H1 (cell line): Measurements from ENCODE around the gene BCL11A. TPM values are rescaled to one million over a fixed set of nuclear protein-coding genes. Genes with fewer than 3 reads are reported as not detected.
A peak's percentile ranks its signal among the peaks of the same experiment; 100 is the strongest.

Experiments used
- CTCF ChIA-PET: fragments of 300-600 bp; sonication (Branson Sonifier 250); formaldehyde crosslinking; loops from one replicate; lab custom pipeline; 2021; ENCODE audit not compliant: partially characterized antibody; lab: Charles Lee
- POLR2A ChIA-PET: fragments of 300-600 bp; sonication (Branson Sonifier 250); formaldehyde crosslinking; loops from one replicate; lab custom pipeline; 2021; ENCODE audit warnings: inconsistent platforms; ENCODE audit not compliant: partially characterized antibody; lab: Charles Lee
- DNase-seq, 2 experiments: peaks; one replicate each; pipeline versions ENCODE4 v3.0.0 to v3.0.0-alpha.2; 2010 to 2022; ENCODE audit warnings: low spot score in 2 of 2, low read depth in 1 of 2, mixed read lengths in 1 of 2
- FAIRE-seq: peaks from 2 replicates; lab custom pipeline; 2011; peaks lifted over from hg19 to GRCh38; lab: Jason Lieb, UNC
- H2AFZ ChIP-seq: 2 replicates; pipeline ENCODE4 v1.8.1; 2012; ENCODE audit warnings: low read length, inconsistent platforms
- H2AK5ac ChIP-seq: 2 replicates; pipeline ENCODE4 v1.6.1; 2013; ENCODE audit warnings: low read depth, low read length
- H2BK120ac ChIP-seq: replicated peaks from 2 replicates; pipeline ENCODE3; 2013; ENCODE audit warnings: low read depth, low read length, inconsistent platforms
- H2BK12ac ChIP-seq: 2 replicates; pipeline ENCODE4 v1.6.1; 2013; ENCODE audit warnings: low read depth, low read length
- H2BK15ac ChIP-seq: 2 replicates; pipeline ENCODE4 v1.6.1; 2013; ENCODE audit warnings: low read length
- H2BK20ac ChIP-seq: 2 replicates; pipeline ENCODE4 v1.6.1; 2013; ENCODE audit warnings: low read length
- H2BK5ac ChIP-seq: 2 replicates; pipeline ENCODE4 v1.6.1; 2013; ENCODE audit warnings: low read depth, low read length
- H3K14ac ChIP-seq: 2 replicates; pipeline ENCODE4 v1.6.1; 2013; ENCODE audit warnings: inconsistent platforms; ENCODE audit not compliant: insufficient read length
- H3K18ac ChIP-seq: 2 replicates; pipeline ENCODE4 v1.6.1; 2013; ENCODE audit warnings: low read length; ENCODE audit errors: extremely low read depth
- H3K23ac ChIP-seq: 2 replicates; pipeline ENCODE4 v1.6.1; 2013; ENCODE audit warnings: inconsistent platforms; ENCODE audit not compliant: insufficient read length
- H3K23me2 ChIP-seq: 2 replicates; pipeline ENCODE4 v1.6.1; 2013; ENCODE audit warnings: low read depth, low read length
- H3K27ac ChIP-seq: 2 replicates; pipeline ENCODE4 v1.6.1; 2011; ENCODE audit warnings: low read depth, low read length, inconsistent platforms
- H3K27me3 ChIP-seq, 4 experiments: replicated peaks in 1 of 4; 1 replicate in 1 of 4; 2 replicates in 3 of 4; pipeline versions ENCODE4 v1.6.1 to v1.8.1; 2011 to 2013; ENCODE audit warnings: low read length in 3 of 4, mild to moderate bottlenecking in 3 of 4, inconsistent platforms in 2 of 4, mixed read lengths in 2 of 4, moderate library complexity in 1 of 4; ENCODE audit not compliant: control insufficient read depth in 3 of 4, insufficient read depth in 3 of 4; ENCODE audit errors: extremely low read depth in 1 of 4
- H3K36me3 ChIP-seq, 4 experiments: 2 replicates each; pipeline versions ENCODE4 v1.6.1 to v1.8.1; 2011 to 2013; ENCODE audit warnings: mild to moderate bottlenecking in 4 of 4, low read length in 3 of 4, moderate library complexity in 2 of 4, control low read depth in 1 of 4, inconsistent platforms in 1 of 4; ENCODE audit not compliant: insufficient read depth in 4 of 4, control insufficient read depth in 2 of 4
- H3K4ac ChIP-seq: replicated peaks from 2 replicates; pipeline ENCODE3; 2013; ENCODE audit warnings: low read length, low read depth, mixed read lengths, inconsistent platforms; ENCODE audit not compliant: insufficient read length
- H3K4me1 ChIP-seq, 4 experiments: replicated peaks in 1 of 4; 1 replicate in 1 of 4; 2 replicates in 3 of 4; pipeline versions ENCODE4 v1.6.1 to v1.8.1; 2011 to 2013; ENCODE audit warnings: low read length in 3 of 4, inconsistent platforms in 2 of 4, mixed read lengths in 1 of 4; ENCODE audit not compliant: insufficient read depth in 4 of 4, control insufficient read depth in 3 of 4
- H3K4me2 ChIP-seq, 2 experiments: 2 replicates each; pipeline versions ENCODE4 v1.6.1 to v1.8.1; 2011 to 2013; ENCODE audit warnings: low read depth in 2 of 2, low read length in 2 of 2, control low read depth in 1 of 2, inconsistent platforms in 1 of 2, mild to moderate bottlenecking in 1 of 2; ENCODE audit not compliant: insufficient read depth in 1 of 2
- H3K4me3 ChIP-seq, 4 experiments: fragments of 200-600, 300-600 bp in 1 of 4; sonication (generic), shearing (Covaris generic), sonication (Bioruptor Twin) in 1 of 4; 2 replicates each; pipeline versions ENCODE4 v1.5.1 to v1.8.1; 2011 to 2016; ENCODE audit warnings: low read length in 4 of 4, low read depth in 3 of 4, control low read depth in 2 of 4, inconsistent platforms in 2 of 4, mild to moderate bottlenecking in 2 of 4, mixed read lengths in 1 of 4, moderate library complexity in 1 of 4; ENCODE audit not compliant: insufficient read depth in 2 of 4; ENCODE audit errors: extremely low read depth in 1 of 4
- H3K56ac ChIP-seq: replicated peaks from 2 replicates; pipeline ENCODE3; 2013; ENCODE audit warnings: low read depth, mild to moderate bottlenecking, mixed read lengths, low read length, inconsistent platforms; ENCODE audit not compliant: insufficient read length
- H3K79me1 ChIP-seq: 2 replicates; pipeline ENCODE4 v1.6.1; 2013; ENCODE audit warnings: low read depth, low read length, control low read depth
- H3K79me2 ChIP-seq, 2 experiments: 2 replicates each; pipeline versions ENCODE4 v1.6.1 to v1.8.1; 2012 to 2013; ENCODE audit warnings: low read length in 2 of 2, mild to moderate bottlenecking in 2 of 2, inconsistent platforms in 1 of 2; ENCODE audit not compliant: insufficient read depth in 2 of 2, control insufficient read depth in 1 of 2
- H3K9ac ChIP-seq, 4 experiments: replicated peaks in 1 of 4; 1 replicate in 1 of 4; 2 replicates in 3 of 4; pipeline versions ENCODE4 v1.6.1 to v1.8.1; 2011 to 2013; ENCODE audit warnings: low read depth in 3 of 4, low read length in 3 of 4, control low read depth in 2 of 4, mild to moderate bottlenecking in 2 of 4, moderate library complexity in 2 of 4, inconsistent platforms in 1 of 4; ENCODE audit errors: extremely low read depth in 1 of 4
- H3K9me3 ChIP-seq, 2 experiments: 2 replicates each; pipeline versions ENCODE4 v1.6.1 to v1.8.1; 2012 to 2013; ENCODE audit warnings: mild to moderate bottlenecking in 2 of 2, moderate library complexity in 2 of 2, control low read depth in 1 of 2, inconsistent platforms in 1 of 2, low read depth in 1 of 2, low read length in 1 of 2, mixed read lengths in 1 of 2; ENCODE audit not compliant: insufficient read depth in 2 of 2
- H4K20me1 ChIP-seq, 2 experiments: replicated peaks in 1 of 2; 2 replicates each; pipeline versions ENCODE3 to v1.8.1; 2011 to 2013; ENCODE audit warnings: inconsistent platforms in 2 of 2, low read length in 2 of 2, mild to moderate bottlenecking in 1 of 2; ENCODE audit not compliant: insufficient read depth in 2 of 2, control insufficient read depth in 1 of 2
- H4K5ac ChIP-seq: 2 replicates; pipeline ENCODE4 v1.6.1; 2013; ENCODE audit warnings: low read length, low read depth, mixed read lengths, inconsistent platforms; ENCODE audit not compliant: insufficient read length
- H4K8ac ChIP-seq: 2 replicates; pipeline ENCODE4 v1.8.0; 2013; ENCODE audit warnings: mild to moderate bottlenecking, moderate library complexity, low read length, inconsistent platforms; ENCODE audit not compliant: insufficient read depth; ENCODE audit errors: extremely low read depth
- H4K91ac ChIP-seq: replicated peaks from 2 replicates; pipeline ENCODE3; 2013; ENCODE audit warnings: low read length, mixed read lengths, inconsistent platforms; ENCODE audit not compliant: insufficient read length
- CBX5 ChIP-seq: fragments of 300-800, 300-1000 bp; sonication (generic); IDR thresholded peaks from 2 replicates; pipeline ENCODE4 v1.7.1; 2016; ENCODE audit warnings: antibody characterized with exemption, low read length, low read depth
- CBX8 ChIP-seq: fragments of 300-800, 300-1000 bp; sonication (generic); IDR thresholded peaks from 2 replicates; pipeline ENCODE4 v1.7.1; 2016; ENCODE audit warnings: low read depth, low read length, borderline replicate concordance
- CHD1 ChIP-seq: IDR thresholded peaks from 2 replicates; pipeline ENCODE4 v1.6.1; 2012; ENCODE audit warnings: low read depth, low read length, improper control_type of control experiment
- JUN ChIP-seq: IDR thresholded peaks from 2 replicates; pipeline ENCODE4 v1.6.1; 2011; ENCODE audit warnings: low read depth, mild to moderate bottlenecking, improper control_type of control experiment, low read length
- NRF1 ChIP-seq: IDR thresholded peaks from 2 replicates; pipeline ENCODE4 v1.6.1; 2011; ENCODE audit warnings: mild to moderate bottlenecking, low read depth, low read length, improper control_type of control experiment
- RBBP5 ChIP-seq: IDR thresholded peaks from 2 replicates; pipeline ENCODE4 v1.7.1; 2012; ENCODE audit warnings: low read depth, mild to moderate bottlenecking, inconsistent platforms, low read length, moderate library complexity, borderline replicate concordance
- RFX5 ChIP-seq: IDR thresholded peaks from 2 replicates; pipeline ENCODE4 v1.6.1; 2011; ENCODE audit warnings: low read depth, low read length, improper control_type of control experiment, borderline replicate concordance
- SP2 ChIP-seq: IDR thresholded peaks from 2 replicates; pipeline ENCODE4 v1.6.1; 2012; ENCODE audit warnings: mild to moderate bottlenecking, low read length, inconsistent platforms
- SP4 ChIP-seq: IDR thresholded peaks from 2 replicates; pipeline ENCODE4 v1.6.1; 2012; ENCODE audit warnings: low read length, inconsistent platforms
- WGBS, 2 experiments: shearing (Covaris generic) in 1 of 2; methylation state at CpG; one replicate each; pipeline versions ENCODE4 v1.1.6 to v1.1.7; 2013 to 2015; ENCODE audit warnings: low lambda C conversion rate in 2 of 2, mixed read lengths in 2 of 2, inconsistent platforms in 1 of 2, low coverage in 1 of 2, missing lambda C conversion rate in 1 of 2; ENCODE audit not compliant: insufficient replicate concordance in 2 of 2, insufficient coverage in 1 of 2, insufficient read length in 1 of 2; ENCODE audit errors: extremely low coverage in 1 of 2, missing lambda C conversion rate in 1 of 2; 5-methylcytosine and 5-hydroxymethylcytosine counted together
- polyA plus RNA-seq, 7 experiments: library from polyadenylated mRNA; depleted of rRNA in 3 of 7; stranded (reverse) in 5 of 7; unstranded in 2 of 7; fragments of >200 nt in 5 of 7; fragments of 200-250 nt in 2 of 7; gene quantifications; 1 replicate in 5 of 7; 2 replicates in 1 of 7; 4 replicates in 1 of 7; pipeline versions ENCODE4 v1.2.1 to v1.2.3, GENCODE V29; 2011 to 2013; ENCODE audit warnings: missing spikeins in 2 of 7, mixed read lengths in 2 of 7
- total RNA-seq: library from RNA; stranded (reverse); fragmentation: NEBNext Ultra II Directional; extraction: Animal tissue kit (Norgen Biotek cat#: 25700); gene quantifications from 2 replicates; pipeline ENCODE4 v1.2.1, GENCODE V29; 2021
- TF ChIP-seq, protein P1 (sequence below), 3 experiments: IDR thresholded peaks; 1 replicate in 2 of 3; 2 replicates in 1 of 3; pipeline versions ENCODE4 v1.5.1 to v1.6.1; 2011; ENCODE audit warnings: low read length in 3 of 3, mild to moderate bottlenecking in 3 of 3, inconsistent platforms in 2 of 3, low read depth in 1 of 3, moderate library complexity in 1 of 3; ENCODE audit not compliant: insufficient read depth in 1 of 3; ENCODE audit errors: control extremely low read depth in 1 of 3
- TF ChIP-seq, protein P2 (sequence below): IDR thresholded peaks from 2 replicates; pipeline ENCODE4 v1.6.1; 2011; ENCODE audit warnings: low read depth, mild to moderate bottlenecking, low read length; ENCODE audit not compliant: insufficient read depth

The BCL11A gene
- total and polyA plus RNA-seq, 2 of the 8 experiments (the other 6 are each of a cell fraction or from before 2014, with no cell fraction given): 11.9 to 59.3 TPM

DNA sequence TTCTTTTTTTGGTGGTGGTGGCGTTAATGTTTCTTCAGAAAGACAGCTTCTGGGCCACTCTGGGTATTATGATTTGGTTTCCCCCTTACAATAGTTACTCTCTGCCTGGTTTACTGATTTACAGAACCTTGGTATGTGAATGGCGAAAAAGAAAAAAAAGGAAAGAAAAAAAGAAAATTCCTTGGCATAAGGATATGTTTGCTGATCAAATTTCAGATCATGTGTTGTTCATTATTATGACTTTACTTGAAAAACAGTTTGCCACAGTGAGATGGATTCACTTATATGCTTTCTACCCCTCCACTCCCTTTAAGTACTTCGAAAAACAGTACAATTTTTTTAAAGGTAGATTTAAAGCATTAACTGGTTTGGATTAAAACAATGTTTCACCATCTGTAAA lies 21.0 kb downstream of the BCL11A start:
- H3K36me3 ChIP-seq: peaks cover 0 to 10% (median 0%) of the 10 kb centered on the region in 4 experiments; a peak in 2 of 8 replicates
- no peak overlapping the region for H3K14ac ChIP-seq
- H3K23me2 ChIP-seq: no peaks in the 10 kb centered on the region; the same call in 1 of the 2 replicates
- WGBS, 2 experiments: 82% methylated on average over 3 of the region's 3 CpGs; no CpG with 5 or more reads in 1 of the 2 experiments
- no peak overlapping the region for H2AK5ac ChIP-seq
- H2BK120ac ChIP-seq: no peak overlapping the region
- no peak overlapping the region for H3K9ac ChIP-seq
- H3K23ac ChIP-seq: no peak overlapping the region
- no peaks in the 10 kb centered on the region for H3K27me3 ChIP-seq
- H2BK12ac ChIP-seq: no peak overlapping the region
- H3K79me2 ChIP-seq: peaks cover 28 to 100% of the 10 kb centered on the region in 2 experiments
- H3K27ac ChIP-seq: no peak overlapping the region
- no peak overlapping the region for H2AFZ ChIP-seq
- H4K91ac ChIP-seq: no peak overlapping the region
- H3K18ac ChIP-seq: no peak overlapping the region
- no peak overlapping the region for H2BK20ac ChIP-seq
- H3K79me1 ChIP-seq: peaks cover 10% of the 10 kb centered on the region; the same call in 1 of the 2 replicates
- FAIRE-seq (no peak), DNase-seq (no peak)
- POLR2A ChIA-PET: interaction anchor here (1.0 to 2.1 kb wide), 6 partner anchors 11 to 26 kb away, joined by 3 to 7 read pairs (median 4); partner anchors contain the start of gene BCL11A
- H4K5ac ChIP-seq: no peak overlapping the region
- no peak overlapping the region for H2BK15ac ChIP-seq
- peaks cover 25 to 52% (median 46%) of the 10 kb centered on the region in 4 experiments for H3K4me1 ChIP-seq
- no peak overlapping the region for H3K4ac ChIP-seq
- peak overlapping the region in 1 of 2 experiments; percentile 73; a peak in 2 of 4 replicates for H3K4me2 ChIP-seq
- CTCF ChIA-PET: interaction anchor here (1.9 kb wide), 1 partner anchor 9 kb away, joined by 10 read pairs; no protein-coding TSS in a partner anchor
- no peak overlapping the region for H2BK5ac ChIP-seq
- no peak overlapping the region for H4K8ac ChIP-seq
- H3K9me3 ChIP-seq: no peaks in the 10 kb centered on the region
- peak overlapping the region in 1 of 4 experiments; percentile 44; a peak in 1 of 8 replicates for H3K4me3 ChIP-seq
- no peak overlapping the region for H3K56ac ChIP-seq
- H4K20me1 ChIP-seq: peaks cover 17 to 29% of the 10 kb centered on the region in 2 experiments
- no peak for TF ChIP-seq RBBP5
- TF ChIP-seq, protein P1, sequence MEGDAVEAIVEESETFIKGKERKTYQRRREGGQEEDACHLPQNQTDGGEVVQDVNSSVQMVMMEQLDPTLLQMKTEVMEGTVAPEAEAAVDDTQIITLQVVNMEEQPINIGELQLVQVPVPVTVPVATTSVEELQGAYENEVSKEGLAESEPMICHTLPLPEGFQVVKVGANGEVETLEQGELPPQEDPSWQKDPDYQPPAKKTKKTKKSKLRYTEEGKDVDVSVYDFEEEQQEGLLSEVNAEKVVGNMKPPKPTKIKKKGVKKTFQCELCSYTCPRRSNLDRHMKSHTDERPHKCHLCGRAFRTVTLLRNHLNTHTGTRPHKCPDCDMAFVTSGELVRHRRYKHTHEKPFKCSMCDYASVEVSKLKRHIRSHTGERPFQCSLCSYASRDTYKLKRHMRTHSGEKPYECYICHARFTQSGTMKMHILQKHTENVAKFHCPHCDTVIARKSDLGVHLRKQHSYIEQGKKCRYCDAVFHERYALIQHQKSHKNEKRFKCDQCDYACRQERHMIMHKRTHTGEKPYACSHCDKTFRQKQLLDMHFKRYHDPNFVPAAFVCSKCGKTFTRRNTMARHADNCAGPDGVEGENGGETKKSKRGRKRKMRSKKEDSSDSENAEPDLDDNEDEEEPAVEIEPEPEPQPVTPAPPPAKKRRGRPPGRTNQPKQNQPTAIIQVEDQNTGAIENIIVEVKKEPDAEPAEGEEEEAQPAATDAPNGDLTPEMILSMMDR (IDR thresholded peaks at IDR 0.05; ENCODE audit: control extremely low read depth in 1 of 3, insufficient read depth in 1 of 3, low read depth in 1 of 3, low read length in 3 of 3): no peak
- TF ChIP-seq SP4: no peak
- no peak for TF ChIP-seq NRF1
- TF ChIP-seq CHD1: no peak
- no peak for TF ChIP-seq SP2
- no peak for TF ChIP-seq CBX5
- no peak for TF ChIP-seq JUN
- TF ChIP-seq, protein P2, sequence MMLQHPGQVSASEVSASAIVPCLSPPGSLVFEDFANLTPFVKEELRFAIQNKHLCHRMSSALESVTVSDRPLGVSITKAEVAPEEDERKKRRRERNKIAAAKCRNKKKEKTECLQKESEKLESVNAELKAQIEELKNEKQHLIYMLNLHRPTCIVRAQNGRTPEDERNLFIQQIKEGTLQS: no peak
- no peak for TF ChIP-seq RFX5
- TF ChIP-seq CBX8: no peak
